Activated CD8-positive, alpha-beta memory T cell treated with anti-CD3 and anti-CD28 coated beads, Interleukin-2, amount 50 U/mL, for 24 hours (primary cell): Measurements from ENCODE around the gene GLO1.

Experiments used
- DNase-seq: peaks from one replicate; pipeline ENCODE4 v3.0.0-alpha.2; 2020; ENCODE audit errors: extremely low read depth

The GLO1 gene

DNA sequence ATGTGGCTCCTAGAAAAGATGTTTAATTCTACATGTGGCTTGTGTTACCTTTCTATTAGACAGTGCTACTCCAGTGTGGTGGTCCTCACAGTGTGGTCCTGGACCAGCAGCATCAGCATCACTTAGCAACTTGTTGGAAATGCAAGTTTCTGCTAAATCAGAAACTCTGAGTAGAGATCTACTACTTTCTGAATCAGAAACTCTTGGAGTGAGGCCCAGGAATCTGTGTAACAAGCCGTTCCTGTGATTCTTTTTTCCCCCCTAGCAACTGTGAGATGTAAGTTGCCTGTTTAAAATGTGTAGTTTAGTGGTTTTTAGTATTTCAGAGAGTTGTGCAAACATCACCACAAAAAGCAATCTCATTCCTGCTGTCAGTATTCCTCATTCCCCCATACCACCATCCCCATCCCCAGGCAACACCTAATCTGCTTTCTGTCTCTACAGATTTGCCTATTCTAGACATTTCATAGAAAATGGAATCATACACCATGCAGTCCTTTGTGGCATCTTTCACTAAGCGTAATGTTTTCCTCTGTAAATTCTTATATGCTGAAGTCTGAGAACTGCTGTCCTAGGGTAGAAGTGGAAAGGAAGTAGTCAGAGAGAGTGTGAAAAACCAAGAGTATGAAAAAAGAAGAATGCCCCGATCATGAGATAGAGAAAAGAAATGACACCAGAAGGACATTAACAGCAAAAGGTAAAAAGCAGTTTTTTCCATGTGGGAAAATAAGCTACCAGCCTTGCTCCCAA is 44.4 kb downstream of the GLO1 start:
- DNase-seq = no peak

DNA sequence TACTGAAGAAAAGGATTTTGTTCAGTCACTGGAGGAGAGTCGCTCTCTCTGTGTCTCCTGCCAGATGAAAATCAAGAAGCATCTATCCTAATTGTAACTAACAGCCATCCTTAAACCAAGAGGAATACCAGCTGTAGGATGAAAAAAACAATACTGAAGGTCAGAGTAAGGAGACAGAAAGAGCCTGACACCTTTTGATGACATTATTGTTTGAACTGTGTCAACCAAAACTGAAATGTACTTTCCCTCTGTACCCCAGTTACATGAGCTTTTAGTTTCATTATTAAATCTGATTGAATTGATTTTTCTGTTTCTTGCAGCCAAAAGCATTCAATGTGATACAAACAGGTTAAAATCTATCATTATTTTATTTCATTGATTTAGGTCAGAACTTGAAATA is 46.0 kb downstream of the GLO1 start:
- DNase-seq = no peak

DNA sequence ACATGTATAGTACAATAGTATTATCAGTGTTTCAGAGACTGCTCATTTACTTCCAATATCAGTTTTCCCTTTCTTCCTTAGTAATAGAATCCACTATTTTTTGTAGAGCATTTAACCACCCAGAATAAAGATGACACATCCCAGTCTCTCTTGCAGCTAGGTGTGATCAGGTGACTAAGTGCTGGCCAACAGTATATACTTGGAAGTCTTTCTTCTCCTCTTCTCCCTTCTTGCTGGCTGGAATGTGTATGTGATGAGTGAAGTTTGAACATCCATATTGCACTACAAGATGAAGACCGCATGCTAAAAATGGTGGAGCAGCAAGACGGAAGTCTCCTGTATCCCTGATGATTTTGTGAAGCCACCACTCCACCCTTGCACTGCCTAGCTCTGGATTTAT is 48.7 kb downstream of the GLO1 start:
- DNase-seq = no peak

DNA sequence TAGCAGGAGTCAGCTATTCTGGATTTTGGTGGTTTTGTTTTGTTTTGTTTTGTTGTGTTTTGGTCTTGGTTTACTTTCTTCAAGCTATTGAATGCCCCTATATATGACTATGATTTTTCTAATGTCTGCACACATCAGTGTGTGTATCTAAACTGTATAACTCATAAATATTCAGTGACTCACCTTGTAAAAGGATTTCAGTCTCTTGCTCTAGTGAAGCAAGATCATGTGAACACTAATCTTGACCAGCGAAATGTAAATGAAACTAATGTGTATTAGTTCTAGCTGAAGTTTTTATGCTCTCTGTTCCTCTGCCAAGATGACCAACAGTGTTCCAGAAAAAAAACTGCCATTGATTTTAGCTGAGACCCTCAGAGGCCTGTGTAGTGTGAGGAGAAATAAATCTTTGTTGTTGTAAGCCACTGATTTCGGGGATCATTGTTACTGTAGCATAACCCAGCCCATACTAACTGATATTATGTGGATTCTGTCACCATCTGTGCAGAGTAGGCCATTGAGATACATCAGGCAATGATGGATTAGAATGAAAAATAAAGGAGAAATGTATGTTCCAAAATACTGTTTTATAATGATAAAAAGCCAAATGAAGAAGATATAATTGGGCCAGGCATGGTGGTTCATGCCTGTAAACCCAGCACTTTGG is 51.7 kb downstream of the GLO1 start:
- no peak for DNase-seq

DNA sequence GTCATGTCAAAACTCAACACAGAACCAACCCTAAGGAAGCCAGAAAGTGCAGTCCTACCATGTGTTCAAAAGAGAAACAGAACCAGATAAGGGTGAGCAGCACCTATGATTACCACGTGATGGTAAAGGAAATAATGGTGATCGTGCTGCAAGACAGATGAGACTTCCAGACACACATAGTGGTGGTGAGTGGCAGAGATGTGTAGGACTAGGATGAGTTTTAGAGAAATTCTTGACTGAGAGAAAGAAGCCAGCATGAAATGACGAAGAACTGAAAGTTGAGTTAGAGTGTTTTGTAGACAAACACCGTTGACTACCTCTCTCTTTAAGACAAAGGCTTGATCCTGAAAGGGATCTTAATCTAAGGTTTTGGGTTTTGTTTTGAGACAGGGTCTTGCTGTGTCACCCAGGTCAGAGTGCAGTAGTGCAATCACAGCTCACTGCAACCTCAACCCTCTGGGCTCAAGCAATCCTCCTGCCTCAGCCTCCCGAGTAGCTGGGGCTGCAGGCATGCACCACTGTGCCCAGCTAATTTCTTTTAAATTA is 52.7 kb downstream of the GLO1 start:
- no peak for DNase-seq

DNA sequence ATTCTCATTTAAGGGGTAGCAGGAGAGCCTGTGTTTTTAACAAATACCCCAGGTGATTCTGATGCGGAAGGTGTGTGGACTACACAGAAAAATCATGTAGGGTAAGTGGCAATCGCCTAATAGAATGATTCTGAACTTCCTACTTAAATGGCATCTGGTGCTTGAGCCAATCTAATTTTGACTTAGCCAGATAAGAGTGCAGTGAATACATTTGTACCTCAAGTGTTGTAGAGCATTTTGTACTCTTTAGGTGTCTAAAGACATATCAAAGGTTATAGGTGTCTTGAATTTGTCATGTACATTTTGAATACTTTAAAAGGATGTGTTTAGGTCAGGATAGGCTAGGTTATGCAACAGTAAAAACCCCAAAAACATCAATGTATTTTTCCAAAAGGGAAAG is 53.2 kb downstream of the GLO1 start:
- DNase-seq = no peak

DNA sequence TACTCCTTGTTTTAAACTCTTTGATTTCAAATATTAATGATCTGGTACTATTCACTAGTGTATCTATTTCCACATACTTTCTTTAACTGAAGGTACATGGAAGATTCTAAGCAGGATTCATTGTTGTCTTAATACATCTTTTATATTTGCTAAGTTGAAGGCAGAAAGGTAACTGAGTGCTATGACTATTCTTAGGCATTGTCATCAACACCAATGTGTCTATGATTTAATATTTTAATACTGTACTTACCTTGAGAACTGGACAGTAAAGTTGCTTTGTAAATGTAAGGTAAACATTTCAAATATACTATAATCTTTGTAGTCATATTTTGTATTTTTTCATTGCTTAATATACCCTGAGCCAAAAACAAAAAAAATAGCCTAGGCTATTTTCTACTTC is 54.3 kb downstream of the GLO1 start:
- no peak for DNase-seq

DNA sequence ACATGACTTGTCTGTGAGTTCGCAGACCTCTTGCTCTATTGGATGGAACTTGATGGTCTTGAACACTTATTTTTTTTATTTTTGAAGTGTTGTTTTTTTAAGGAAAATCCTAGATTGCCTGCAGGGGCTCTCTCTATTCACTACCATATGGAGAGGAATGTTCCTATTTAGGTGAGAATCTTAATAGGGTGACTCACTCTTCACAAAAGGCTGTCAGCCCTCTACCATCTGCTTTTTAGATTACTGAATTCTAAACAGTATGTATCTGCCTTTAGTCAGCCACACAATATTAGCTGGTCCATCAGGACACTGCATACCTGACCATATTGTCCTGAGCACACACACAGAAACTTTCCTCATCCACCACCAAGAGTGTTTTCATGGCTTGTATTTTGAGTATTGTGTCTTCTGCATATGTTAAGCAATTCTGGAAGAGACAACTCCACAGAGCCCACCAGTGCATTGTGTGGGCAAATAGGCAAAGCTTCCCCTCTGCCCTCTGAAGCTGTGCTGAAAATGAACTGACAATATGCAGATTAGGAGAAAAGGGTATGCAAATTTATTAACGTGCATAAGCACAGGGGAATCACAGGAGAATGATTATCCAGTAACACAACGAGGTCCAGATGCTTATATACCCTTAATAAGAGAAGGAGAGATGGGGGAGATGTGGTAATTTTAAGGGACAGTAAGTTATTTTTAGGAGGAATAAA is 56.6 kb downstream of the GLO1 start:
- DNase-seq = no peak

DNA sequence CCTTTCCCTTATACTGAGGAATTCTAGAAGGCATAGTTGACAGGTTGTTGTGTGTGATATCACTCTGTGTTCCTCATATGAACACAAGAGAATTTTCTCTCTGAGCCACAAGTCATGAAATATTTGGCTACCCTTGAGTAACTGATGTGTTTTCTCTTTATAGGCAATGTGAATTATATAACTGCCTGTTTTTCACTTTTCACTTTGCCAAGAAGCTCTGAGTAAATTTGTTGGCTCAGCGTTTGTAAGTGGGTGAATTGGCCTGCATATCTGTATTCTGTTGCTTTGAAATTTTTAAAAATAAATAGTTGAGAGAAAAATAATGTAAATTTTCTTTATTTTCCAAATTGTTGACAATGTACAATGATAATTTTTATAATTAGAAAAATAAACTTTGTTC is 58.0 kb downstream of the GLO1 start:
- DNase-seq = no peak

DNA sequence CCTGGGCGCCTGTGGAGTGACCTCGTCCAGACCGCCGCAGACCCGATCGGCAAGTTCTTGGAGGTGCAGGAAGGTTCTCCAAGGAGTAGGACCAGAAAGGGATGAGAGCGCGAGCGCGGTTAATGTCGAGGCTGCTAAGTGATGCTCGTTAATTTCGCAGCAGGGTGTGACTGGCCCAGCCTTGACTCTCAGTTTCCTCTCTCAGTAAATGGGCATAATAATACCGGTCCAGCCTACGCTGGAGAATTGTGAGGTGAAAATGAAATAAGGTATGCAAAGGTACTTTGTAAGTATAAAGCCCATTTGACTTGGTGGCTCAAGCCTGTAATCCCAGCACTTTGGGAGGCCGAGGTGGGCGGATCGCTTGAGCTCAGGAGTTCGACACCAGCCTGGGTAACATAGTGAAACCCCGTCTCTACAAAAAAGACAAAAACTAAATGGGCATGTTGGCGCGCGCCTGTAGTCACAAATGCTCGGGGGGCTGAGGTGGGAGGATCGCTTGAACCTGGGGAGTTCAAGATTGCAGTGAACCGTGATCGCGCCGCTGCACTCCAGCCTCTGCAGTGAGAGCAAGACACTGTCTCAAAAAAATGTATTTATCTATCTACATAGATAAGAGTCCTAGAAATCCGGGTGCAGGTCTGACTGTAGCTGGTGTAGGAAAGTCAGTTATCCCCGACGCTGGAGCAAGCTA is 62.6 kb downstream of the GLO1 start:
- DNase-seq = no peak

DNA sequence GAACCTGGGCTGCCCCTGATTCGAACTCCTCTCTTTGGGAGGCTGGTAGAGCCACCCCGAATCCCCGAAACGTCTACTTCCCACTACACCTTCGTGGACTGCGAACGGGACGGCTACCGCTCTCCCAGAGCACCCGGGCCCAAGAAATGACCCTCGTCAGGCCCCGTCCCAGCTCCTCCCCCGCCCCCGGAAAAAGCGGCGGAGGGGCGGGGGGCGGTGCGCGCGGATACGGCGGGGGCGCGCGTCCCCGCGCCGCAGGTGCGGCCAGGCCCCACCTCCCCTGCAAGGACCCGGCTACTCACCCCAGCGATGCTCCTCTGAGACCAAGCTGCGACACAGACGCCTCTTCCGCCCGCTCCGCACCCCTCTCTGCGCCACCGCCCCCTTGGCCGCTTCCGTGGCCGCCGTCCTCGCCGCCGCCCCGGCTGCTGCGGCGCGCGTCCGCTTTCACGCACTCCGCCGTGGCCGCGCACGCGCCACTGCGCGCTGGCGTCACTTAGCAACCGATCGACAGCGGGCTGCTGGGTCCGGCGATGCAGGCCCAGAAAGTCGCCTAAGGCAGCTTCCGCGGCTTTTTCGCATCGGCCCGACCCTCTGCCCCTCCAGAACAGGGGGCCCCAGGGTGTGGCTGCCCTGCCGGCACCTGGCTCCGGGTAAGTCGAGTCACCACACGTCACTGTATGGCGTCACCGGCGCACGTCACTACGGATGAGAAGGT is 63.3 kb downstream of the GLO1 start, which contains the start of gene BTBD9:
TSS of gene BTBD9 (minus strand) at position 432 of the 718 bp plus-strand sequence.
- DNase-seq = peak; percentile 40

DNA sequence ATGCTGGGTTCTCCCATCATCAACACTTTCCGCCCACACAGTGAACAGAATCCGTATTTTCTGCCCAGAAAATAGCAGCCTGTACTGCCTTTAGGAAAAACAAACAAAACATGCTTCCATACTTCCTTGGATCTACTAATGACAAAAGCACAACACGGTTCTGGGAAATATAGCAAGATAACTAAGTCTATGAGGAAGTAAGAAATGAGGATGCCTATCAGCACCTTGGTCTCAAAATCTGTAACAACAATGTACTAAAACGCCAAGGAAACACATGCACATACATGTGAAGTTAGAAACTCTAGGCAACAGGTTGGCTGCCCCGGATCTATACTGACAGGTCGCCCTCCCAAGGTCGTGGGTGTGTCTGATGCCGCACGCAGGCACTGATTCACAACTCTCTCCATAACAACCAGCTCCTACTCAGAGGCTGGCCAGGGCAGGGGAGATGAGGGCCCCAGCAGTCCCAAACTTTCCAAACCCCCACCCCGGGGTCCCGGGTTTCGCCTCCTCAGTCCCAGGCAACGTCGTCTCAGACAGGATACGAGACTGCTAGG is 63.9 kb downstream of the GLO1 start:
- DNase-seq = peak; percentile 10

DNA sequence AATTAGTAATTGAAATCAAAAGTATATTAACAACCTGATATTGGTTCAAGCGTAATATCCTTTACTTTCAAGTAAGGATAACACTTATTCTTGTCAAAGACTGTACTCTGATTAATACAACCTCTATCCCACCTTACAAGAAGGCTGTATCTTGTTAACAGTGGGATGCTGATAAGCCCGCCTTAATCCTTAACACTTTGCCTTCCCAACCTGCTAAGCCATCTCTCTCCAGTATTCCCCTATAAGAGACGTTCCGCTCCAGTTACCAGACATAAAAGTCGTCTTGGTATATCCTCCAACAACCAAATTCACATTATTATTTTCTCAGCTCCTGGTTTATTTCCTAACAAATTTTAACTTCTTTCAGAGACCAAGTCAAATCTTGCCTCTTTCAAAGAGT is 65.2 kb downstream of the GLO1 start:
- DNase-seq = no peak

DNA sequence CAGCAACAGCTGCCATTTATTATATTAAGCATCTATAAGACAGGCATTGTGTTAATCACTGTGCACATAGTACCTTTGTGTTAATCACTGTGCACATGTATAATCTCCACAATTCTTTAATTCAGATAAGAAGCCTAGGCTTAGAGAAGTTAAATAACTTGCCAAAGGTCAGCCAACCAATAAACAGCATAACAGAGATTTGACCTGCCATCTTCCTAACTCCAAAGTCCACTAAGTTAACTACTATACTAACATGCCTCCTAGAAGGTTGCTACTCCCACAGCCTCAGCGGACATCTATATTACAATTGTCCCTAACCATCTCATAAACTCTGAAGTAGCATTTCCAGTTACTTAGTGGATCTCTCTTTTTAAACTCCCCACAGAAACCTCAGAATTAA is 66.9 kb downstream of the GLO1 start:
- no peak for DNase-seq

DNA sequence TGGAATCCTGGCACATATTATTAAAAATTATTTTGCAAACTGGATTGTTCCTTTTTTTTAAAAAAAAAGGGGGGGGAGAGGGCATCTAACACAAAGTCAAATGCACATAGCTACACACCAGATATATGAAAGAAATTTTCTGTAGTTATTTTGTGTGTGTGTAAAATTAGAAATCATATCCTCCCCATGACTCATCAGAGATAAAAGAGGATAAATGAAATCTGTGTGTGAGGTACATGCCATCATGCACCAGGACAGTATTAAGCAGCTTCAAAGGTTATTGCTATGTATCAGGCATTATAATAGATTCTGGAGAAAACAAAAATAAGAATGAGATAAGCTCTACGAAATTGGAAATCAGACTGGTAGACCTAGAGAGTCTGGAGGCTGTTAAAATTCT is 68.4 kb downstream of the GLO1 start:
- no peak for DNase-seq

DNA sequence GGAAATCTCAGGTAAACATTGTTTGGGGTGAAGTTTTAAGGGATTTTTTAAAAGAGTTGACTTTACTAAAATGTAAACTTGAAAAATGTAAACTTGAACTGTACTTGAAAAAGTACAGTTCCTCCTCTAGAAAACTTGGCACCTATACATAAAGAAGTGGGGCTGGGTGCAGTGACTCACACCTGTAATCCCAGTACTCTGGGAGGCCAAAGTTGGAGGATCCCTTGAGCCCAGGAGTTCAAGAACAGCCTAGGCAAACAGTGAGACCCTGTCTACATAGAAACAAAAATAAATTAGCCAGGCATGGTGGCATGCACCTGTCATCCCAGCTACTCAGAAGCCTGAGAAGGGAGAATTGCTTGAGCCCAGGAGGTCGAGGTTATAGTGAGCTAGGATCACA is 70.5 kb downstream of the GLO1 start:
- no peak for DNase-seq

DNA sequence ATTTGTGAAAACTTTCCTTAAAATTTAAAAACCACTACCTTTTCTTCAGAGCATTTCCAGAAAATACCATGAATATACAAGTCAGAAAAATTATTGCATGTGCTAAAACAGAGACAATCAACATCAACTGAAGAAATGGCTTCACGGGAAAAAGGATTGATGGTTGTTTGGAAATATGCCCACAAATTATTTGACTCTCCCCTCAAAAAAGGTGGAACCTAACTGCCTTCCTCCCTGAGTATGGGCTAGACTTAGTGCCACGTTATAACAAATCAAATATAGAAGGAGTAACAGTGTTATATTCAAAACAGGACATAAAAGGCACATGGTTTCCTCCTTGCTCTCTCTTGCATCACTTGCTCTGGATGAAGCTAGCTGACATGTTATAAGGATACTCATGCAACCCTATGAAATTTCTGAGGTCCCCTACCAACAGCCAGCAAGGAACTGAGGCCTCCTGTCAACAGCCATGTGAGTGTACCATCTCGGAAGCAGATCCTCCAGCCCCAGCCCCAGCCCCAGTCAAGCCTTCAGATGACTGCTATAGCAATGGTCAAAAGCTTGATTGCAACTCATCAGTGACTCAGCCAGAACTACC is 71.7 kb downstream of the GLO1 start:
- no peak for DNase-seq
